Loucy (cell line): ENCODE results near the gene AGPAT1.

Experiments used
- H2AFZ ChIP-seq: fragments of 200-600 bp; sonication (generic); 2 replicates; pipeline ENCODE4 v1.6.0; 2016; ENCODE audit warnings: antibody characterized with exemption, mild to moderate bottlenecking, low read length, moderate library complexity
- H3F3A ChIP-seq: fragments of 200-600 bp; 2 replicates; pipeline ENCODE4 v1.6.0; 2016; ENCODE audit warnings: antibody characterized with exemption, low read depth, mild to moderate bottlenecking
- H3K27me3 ChIP-seq: fragments of 200-600 bp; sonication (generic); 2 replicates; pipeline ENCODE4 v1.6.1; 2014; ENCODE audit warnings: low read length, mild to moderate bottlenecking; ENCODE audit not compliant: insufficient read depth, poor library complexity, severe bottlenecking
- H3K36me3 ChIP-seq: fragments of 200-600 bp; sonication (generic); 2 replicates; pipeline ENCODE4 v1.6.1; 2016; ENCODE audit warnings: low read length; ENCODE audit not compliant: insufficient read depth
- H3K4me1 ChIP-seq: fragments of 200-600 bp; sonication (generic); 2 replicates; pipeline ENCODE4 v1.5.1; 2014; ENCODE audit warnings: low read length, mild to moderate bottlenecking; ENCODE audit not compliant: insufficient read depth, poor library complexity, severe bottlenecking
- H3K4me2 ChIP-seq: fragments of 200-600 bp; sonication (generic); 2 replicates; pipeline ENCODE4 v1.6.0; 2014; ENCODE audit warnings: antibody characterized with exemption, low read length, low read depth, mild to moderate bottlenecking; ENCODE audit not compliant: poor library complexity, severe bottlenecking
- H3K4me3 ChIP-seq: fragments of 200-600 bp; sonication (generic); 2 replicates; pipeline ENCODE4 v1.5.1; 2014; ENCODE audit warnings: low read length, mild to moderate bottlenecking, mixed read lengths; ENCODE audit not compliant: poor library complexity, severe bottlenecking
- H3K79me2 ChIP-seq: fragments of 200-600 bp; sonication (generic); 2 replicates; pipeline ENCODE4 v1.6.1; 2014; ENCODE audit warnings: low read length; ENCODE audit not compliant: insufficient read depth
- H3K9ac ChIP-seq: fragments of 200-600 bp; sonication (generic); 2 replicates; pipeline ENCODE4 v1.6.0; 2014; ENCODE audit warnings: mild to moderate bottlenecking, low read depth, low read length, moderate library complexity; ENCODE audit not compliant: poor library complexity, severe bottlenecking
- H3K9me2 ChIP-seq: fragments of 200-600 bp; sonication (generic); replicated peaks from 2 replicates; pipeline ENCODE4 v1.6.1; 2016; ENCODE audit warnings: low read depth, low read length, mixed read lengths
- H3K9me3 ChIP-seq: fragments of 200-600 bp; sonication (generic); 2 replicates; pipeline ENCODE4 v1.6.1; 2014; ENCODE audit warnings: mild to moderate bottlenecking, antibody characterized with exemption, low read length, low read depth; ENCODE audit not compliant: insufficient read depth
- H4K20me1 ChIP-seq: fragments of 200-600 bp; sonication (generic); 2 replicates; pipeline ENCODE4 v1.6.0; 2014; ENCODE audit warnings: antibody characterized with exemption, low read length, mild to moderate bottlenecking; ENCODE audit not compliant: insufficient read depth, poor library complexity, severe bottlenecking
- CTCF ChIP-seq: fragments of 200-600 bp; sonication (generic); conservative IDR thresholded peaks from 2 replicates; pipeline ENCODE4 v1.5.1; 2014; ENCODE audit warnings: mild to moderate bottlenecking, antibody characterized with exemption, low read length
- EZH2phosphoT487 ChIP-seq: fragments of 200-600 bp; IDR thresholded peaks from 2 replicates; pipeline ENCODE4 v1.6.1; 2018; ENCODE audit warnings: antibody characterized with exemption, mild to moderate bottlenecking, moderate library complexity, borderline replicate concordance

AGPAT1 gene

GRCh38 chr6:32178547-32179440, 2.9 kb upstream of the AGPAT1 start:
- H3K27me3 ChIP-seq: no peaks in the 10 kb centered on the region
- peak overlapping the region; percentile 88 for H3K4me3 ChIP-seq
- H3K4me2 ChIP-seq: peak overlapping the region; percentile 90
- TF ChIP-seq CTCF: no peak
- TF ChIP-seq EZH2phosphoT487: no peak
- H3K9me2 ChIP-seq: no peaks in the 10 kb centered on the region
- H3K9me3 ChIP-seq: no peaks in the 10 kb centered on the region
- H3F3A ChIP-seq: peaks cover 4% of the 10 kb centered on the region; the same call in 1 of the 2 replicates
- peaks cover 12% of the 10 kb centered on the region; the same call in 1 of the 2 replicates for H3K36me3 ChIP-seq
- peaks cover 60% of the 10 kb centered on the region for H3K79me2 ChIP-seq
- H4K20me1 ChIP-seq: no peaks in the 10 kb centered on the region
- peak overlapping the region; percentile 93 for H3K9ac ChIP-seq
- peaks cover 37% of the 10 kb centered on the region for H3K4me1 ChIP-seq
- H2AFZ ChIP-seq: 0 out of 2 replicates have a peak overlapping the region, but pooled peaks have one; percentile 32

GRCh38 chr6:32177788-32178546, 2.1 kb upstream of the AGPAT1 start, which contains the start of gene RNF5:
Gene RNF5 (plus strand): TSS chr6:32178405. CDS start chr6:32178512, 107 bp downstream.
- peak within 1 kb of the TSS; percentile 81 for H2AFZ ChIP-seq
- no peaks in the 10 kb centered on the region for H4K20me1 ChIP-seq
- H3K4me1 ChIP-seq: peaks cover 44% of the 10 kb centered on the region
- H3K79me2 ChIP-seq: peaks cover 64% of the 10 kb centered on the region
- peaks cover 4% of the 10 kb centered on the region; the same call in 1 of the 2 replicates for H3F3A ChIP-seq
- H3K36me3 ChIP-seq: peaks cover 4% of the 10 kb centered on the region; the same call in 1 of the 2 replicates
- peak within 1 kb of the TSS; percentile 98 for H3K9ac ChIP-seq
- TF ChIP-seq EZH2phosphoT487 (no peak), CTCF (no peak)
- peak within 1 kb of the TSS; percentile 90 for H3K4me2 ChIP-seq
- no peaks in the 10 kb centered on the region for H3K9me3 ChIP-seq
- no peaks in the 10 kb centered on the region for H3K9me2 ChIP-seq
- H3K4me3 ChIP-seq: peak within 1 kb of the TSS; percentile 88
- no peaks in the 10 kb centered on the region for H3K27me3 ChIP-seq

GRCh38 chr6:32177183-32177787, 1.4 kb upstream of the AGPAT1 start:
- Histone ChIP-seq H3F3A (peaks cover 4% of the 10 kb centered on the region; the same call in 1 of the 2 replicates), H3K9me2 (no peaks in the 10 kb centered on the region), H3K4me3 (peak overlapping the region; percentile 88), H3K36me3 (no peaks in the 10 kb centered on the region), H4K20me1 (no peaks in the 10 kb centered on the region), H3K4me2 (peak overlapping the region; percentile 88), H2AFZ (peak overlapping the region; percentile 81), H3K9me3 (no peaks in the 10 kb centered on the region), H3K27me3 (no peaks in the 10 kb centered on the region), H3K4me1 (peaks cover 47% of the 10 kb centered on the region), H3K79me2 (peaks cover 64% of the 10 kb centered on the region), H3K9ac (peak overlapping the region; percentile 98)
- TF ChIP-seq CTCF (no peak), EZH2phosphoT487 (no peak)
